ENCODE measurements around the gene TLL2. TPM values are rescaled to one million over a fixed set of nuclear protein-coding genes. Genes with fewer than 3 reads are reported as not detected.
A peak's percentile ranks its signal among the peaks of the same experiment; 100 is the strongest.

The TLL2 gene
- total and polyA plus RNA-seq, 9 of the 15 experiments (the other 6 are each of a cell fraction or from before 2014, with no cell fraction given), result 0.09 TPM; not detected in 8

GRCh38 chr10:96415150-96415890 lies 98.4 kb downstream of the TLL2 start:
- no peaks in the 10 kb centered on the region for H3K4me1 ChIP-seq (replicated peaks in 1 of 2; ENCODE audit: control insufficient read depth in 2 of 2, insufficient read depth in 2 of 2, low read length in 2 of 2)
- H4K20me1 ChIP-seq (replicated peaks; ENCODE audit: control insufficient read depth, insufficient read depth, low read length), result no peaks in the 10 kb centered on the region
- H3K9ac ChIP-seq (ENCODE audit: insufficient read depth in 1 of 2, low read depth in 2 of 2, low read length in 2 of 2), result no peak overlapping the region
- TF ChIP-seq RBM14 (IDR thresholded peaks at IDR 0.05; ENCODE audit: borderline replicate concordance, insufficient read depth, low read depth, low read length) (no peak), CEBPG (CRISPR knock-in tag; IDR thresholded peaks at IDR 0.05) (no peak), CEBPG (tag; conservative IDR thresholded peaks at IDR 0.05 in 1 of 2, IDR thresholded peaks at IDR 0.05 in 1 of 2) (0 out of 4 replicates have a peak, but pooled peaks of 1 of the 2 experiments have one; percentile 20)
- ATAC-seq (no peak), DNase-seq (ENCODE audit: extremely low read depth in 1 of 4, low spot score in 3 of 4) (no peak), FAIRE-seq (no peak)
- ChIA-PET CTCF (ENCODE audit: low intra/inter-chr PET ratio) (no interaction called here), POLR2A (interaction anchor here (0.8 kb wide), 1 partner anchor 44 kb away, joined by 3 read pairs; no protein-coding TSS in a partner anchor)
- no peak overlapping the region for H2AFZ ChIP-seq (ENCODE audit: low read depth, low read length)
- no peaks in the 10 kb centered on the region for H3K79me2 ChIP-seq (ENCODE audit: control insufficient read depth, insufficient read depth, low read length)
- peaks cover 0 to 28% of the 10 kb centered on the region in 2 experiments; a peak in 2 of 5 replicates for H3K27me3 ChIP-seq (ENCODE audit: control insufficient read depth in 2 of 2, insufficient read depth in 2 of 2, low read length in 2 of 2)
- in situ Hi-C loops (cut with MboI), result loop anchor here (5.0 kb wide), 1 partner anchor 42 kb away; no protein-coding TSS in a partner anchor
- peaks cover 2% of the 10 kb centered on the region for H3K9me1 ChIP-seq (ENCODE audit: control insufficient read depth, insufficient read depth, low read length)
- H3K9me3 ChIP-seq (replicated peaks; ENCODE audit: control insufficient read depth, insufficient read depth, low read depth, low read length), result no peaks in the 10 kb centered on the region
- H3K36me3 ChIP-seq (ENCODE audit: control insufficient read depth, insufficient read depth, low read length), result no peaks in the 10 kb centered on the region
- no peak overlapping the region for H3K27ac ChIP-seq (ENCODE audit: extremely low read depth, low read depth, low read length)
- no peak overlapping the region for H3K4me2 ChIP-seq (ENCODE audit: insufficient read depth, low read length)
- intact Hi-C loops (cut with micrococcal nuclease), result no loop called here
- H3K4me3 ChIP-seq, result no peak overlapping the region
- BruUV-seq (replicated peaks), result no TSS peak
- WGBS (ENCODE audit: insufficient coverage, low coverage, missing lambda C conversion rate), result 0% methylated on average over 1 of the region's 1 CpG

- DNase-seq (ENCODE audit: extremely low read depth in 1 of 4, low spot score in 3 of 4) (no peak), FAIRE-seq (no peak), ATAC-seq (no peak)
- no peaks in the 10 kb centered on the region for H3K4me1 ChIP-seq (replicated peaks in 1 of 2; ENCODE audit: control insufficient read depth in 2 of 2, insufficient read depth in 2 of 2, low read length in 2 of 2)
- H3K36me3 ChIP-seq (ENCODE audit: control insufficient read depth, insufficient read depth, low read length), result no peaks in the 10 kb centered on the region
- no peaks in the 10 kb centered on the region for H4K20me1 ChIP-seq (replicated peaks; ENCODE audit: control insufficient read depth, insufficient read depth, low read length)
- no peak overlapping the region for H3K27ac ChIP-seq (ENCODE audit: extremely low read depth, low read depth, low read length)
- no peak overlapping the region for H3K9ac ChIP-seq (ENCODE audit: insufficient read depth in 1 of 2, low read depth in 2 of 2, low read length in 2 of 2)
- H2AFZ ChIP-seq (ENCODE audit: low read depth, low read length), result no peak overlapping the region
- no peaks in the 10 kb centered on the region for H3K79me2 ChIP-seq (ENCODE audit: control insufficient read depth, insufficient read depth, low read length)
- POLR2A ChIA-PET, result no interaction called here
- no peak overlapping the region for H3K4me2 ChIP-seq (ENCODE audit: insufficient read depth, low read length)
- no peaks in the 10 kb centered on the region for H3K9me3 ChIP-seq (replicated peaks; ENCODE audit: control insufficient read depth, insufficient read depth, low read depth, low read length)
- no peaks in the 10 kb centered on the region for H3K9me1 ChIP-seq (ENCODE audit: control insufficient read depth, insufficient read depth, low read length)
- no peak overlapping the region for H3K4me3 ChIP-seq
- CTCF ChIA-PET (ENCODE audit: low intra/inter-chr PET ratio), result no interaction called here
- peaks cover 0 to 32% of the 10 kb centered on the region in 2 experiments; a peak in 2 of 5 replicates for H3K27me3 ChIP-seq (ENCODE audit: control insufficient read depth in 2 of 2, insufficient read depth in 2 of 2, low read length in 2 of 2)
- no TSS peak for BruUV-seq (replicated peaks)
- in situ Hi-C loops (cut with MboI), result no loop called here
- intact Hi-C loops (cut with micrococcal nuclease), result no loop called here
- 0% methylated on average over 4 of the region's 5 CpGs for WGBS (ENCODE audit: insufficient coverage, low coverage, missing lambda C conversion rate)
- no peak for TF ChIP-seq NFIX (CRISPR knock-in tag; IDR thresholded peaks at IDR 0.05; ENCODE audit: low read depth)
- no peak for TF ChIP-seq ZNF217 (CRISPR knock-in tag; IDR thresholded peaks at IDR 0.05)
- TF ChIP-seq NCOA6 (IDR thresholded peaks at IDR 0.05), result no peak
- no peak for TF ChIP-seq SMARCB1 (IDR thresholded peaks at IDR 0.05; ENCODE audit: insufficient read length, low read depth)
- TF ChIP-seq ARID2 (IDR thresholded peaks at IDR 0.05), result no peak
- no peak for TF ChIP-seq GTF2B (IDR thresholded peaks at IDR 0.05; ENCODE audit: extremely low read depth, insufficient read length)
- TF ChIP-seq ZEB2 (IDR thresholded peaks at IDR 0.05), result no peak
- TF ChIP-seq CTCF (IDR thresholded peaks at IDR 0.05 in 2 of 3, conservative IDR thresholded peaks at IDR 0.05 in 1 of 3; ENCODE audit: insufficient read depth in 2 of 3, low read depth in 1 of 3, low read length in 3 of 3), result no peak
- no peak for TF ChIP-seq ESRRA (IDR thresholded peaks at IDR 0.05; ENCODE audit: borderline replicate concordance, low read depth)
- TF ChIP-seq ZNF79 (CRISPR knock-in tag; IDR thresholded peaks at IDR 0.05; ENCODE audit: low read depth), result no peak
These were observed 99.4 kb downstream of the TLL2 start for GRCh38 chr10:96414303-96414702.

Data from K562 (cell line).